GM18526 (cell line): ENCODE results near the gene SEPTIN3.

Source experiments
- POLR2A ChIP-seq: IDR thresholded peaks from 3 replicates; pipeline ENCODE4 v1.6.1; 2011; ENCODE audit not compliant: insufficient read length; ENCODE audit errors: extremely low read depth

SEPTIN3 gene

GRCh38 chr22:41964112-41964491 lies 5.1 kb upstream of the SEPTIN3 start:
- no peak for TF ChIP-seq POLR2A

- TF ChIP-seq POLR2A = no peak
These were observed 3.0 kb upstream of the SEPTIN3 start for GRCh38 chr22:41966225-41966606.

GRCh38 chr22:41966607-41967240 lies 2.5 kb upstream of the SEPTIN3 start:
- no peak for TF ChIP-seq POLR2A

- no peak for TF ChIP-seq POLR2A
These were observed 642 bp upstream of the SEPTIN3 start for GRCh38 chr22:41968601-41969000.

GRCh38 chr22:41970601-41971000 lies 1.4 kb downstream of the SEPTIN3 start:
- no peak for TF ChIP-seq POLR2A

GRCh38 chr22:41971431-41971830 lies 2.2 kb downstream of the SEPTIN3 start:
- TF ChIP-seq POLR2A = no peak

- TF ChIP-seq POLR2A = no peak
These were observed 5.5 kb downstream of the SEPTIN3 start for GRCh38 chr22:41974691-41975290.

- TF ChIP-seq POLR2A = no peak
These were observed 6.2 kb downstream of the SEPTIN3 start for GRCh38 chr22:41975299-41976069.

- TF ChIP-seq POLR2A = no peak
These were observed 7.0 kb downstream of the SEPTIN3 start for GRCh38 chr22:41976070-41976901.

- no peak for TF ChIP-seq POLR2A
These were observed 7.8 kb downstream of the SEPTIN3 start for GRCh38 chr22:41976961-41977566.

- TF ChIP-seq POLR2A = no peak
These were observed 9.5 kb downstream of the SEPTIN3 start for GRCh38 chr22:41978732-41979131.

- TF ChIP-seq POLR2A = no peak
These were observed 10.4 kb downstream of the SEPTIN3 start for GRCh38 chr22:41979423-41980250.

- TF ChIP-seq POLR2A = no peak
These were observed 13.6 kb downstream of the SEPTIN3 start for GRCh38 chr22:41982865-41983264.
